IMR-90 (cell line): ENCODE results near the gene TP73. TPM values are rescaled to one million over a fixed set of nuclear protein-coding genes. Genes with fewer than 3 reads are reported as not detected.

Source experiments
- ATAC-seq: fragments of 200-7000 bp; cut with Tn5 transposase; 2 replicates; pipeline ENCODE4 v1.9.1; 2020; ENCODE audit warnings: low read depth, mild to moderate bottlenecking, moderate library complexity
- BruUV-seq: library from RNA; stranded (reverse); fragments of 400-500 nt; replicated peaks from 2 replicates; lab custom pipeline; 2021; lab: Mats Ljungman, UMichigan
- CTCF ChIA-PET: fragments of 300-600 bp; formaldehyde crosslinking; extraction: SDS; loops from one replicate; lab custom pipeline; 2021; ENCODE audit warnings: antibody characterized with exemption; lab: Yijun Ruan, JAX
- POLR2A ChIA-PET: fragments of 300-600 bp; sonication (Branson Sonifier 250); formaldehyde crosslinking; loops from one replicate; lab custom pipeline; 2022; ENCODE audit warnings: antibody characterized with exemption; ENCODE audit not compliant: unreplicated experiment; lab: Charles Lee
- DNase-seq: peaks from one replicate; pipeline ENCODE4 v3.0.0; 2013
- H2AFZ ChIP-seq: replicated peaks from 2 replicates; pipeline ENCODE3; 2013; ENCODE audit warnings: low read length, mild to moderate bottlenecking; ENCODE audit not compliant: poor library complexity
- H2AK5ac ChIP-seq: 2 replicates; pipeline ENCODE4 v1.6.1; 2013; ENCODE audit warnings: low read depth, low read length, inconsistent platforms
- H2AK9ac ChIP-seq: replicated peaks from 2 replicates; pipeline ENCODE3; 2013; ENCODE audit warnings: mild to moderate bottlenecking, low read depth, low read length, moderate library complexity; ENCODE audit not compliant: poor library complexity
- H2BK120ac ChIP-seq: 2 replicates; pipeline ENCODE4 v1.6.1; 2013; ENCODE audit warnings: low read depth, low read length, inconsistent platforms
- H2BK15ac ChIP-seq: 3 replicates; pipeline ENCODE4 v1.6.1; 2013; ENCODE audit warnings: low read depth, low read length, inconsistent platforms
- H2BK20ac ChIP-seq: 2 replicates; pipeline ENCODE4 v1.6.1; 2013; ENCODE audit warnings: low read depth, mild to moderate bottlenecking, inconsistent platforms, low read length, moderate library complexity
- H2BK5ac ChIP-seq: 2 replicates; pipeline ENCODE4 v1.6.1; 2013; ENCODE audit warnings: mild to moderate bottlenecking, low read depth, low read length, inconsistent platforms; ENCODE audit not compliant: poor library complexity, severe bottlenecking
- H3K14ac ChIP-seq: replicated peaks from 2 replicates; pipeline ENCODE4 v1.6.1; 2013; ENCODE audit warnings: low read depth, low read length, inconsistent platforms
- H3K18ac ChIP-seq: 2 replicates; pipeline ENCODE4 v1.6.1; 2013; ENCODE audit warnings: low read depth, low read length, control low read depth
- H3K23ac ChIP-seq: 2 replicates; pipeline ENCODE4 v1.6.1; 2013; ENCODE audit warnings: low read depth, low read length, inconsistent platforms
- H3K27ac ChIP-seq: 2 replicates; pipeline ENCODE4 v1.5.1; 2013; ENCODE audit warnings: mild to moderate bottlenecking, control low read depth, low read length; ENCODE audit not compliant: insufficient read depth
- H3K27me3 ChIP-seq: 2 replicates; pipeline ENCODE4 v1.6.1; 2013; ENCODE audit warnings: low read length; ENCODE audit not compliant: control insufficient read depth, insufficient read depth
- H3K36me3 ChIP-seq: 2 replicates; pipeline ENCODE4 v1.6.1; 2013; ENCODE audit warnings: low read length, mixed read lengths; ENCODE audit not compliant: control insufficient read depth, insufficient read depth
- H3K4ac ChIP-seq: 2 replicates; pipeline ENCODE4 v1.6.1; 2013; ENCODE audit warnings: low read depth, low read length, inconsistent platforms
- H3K4me1 ChIP-seq: 2 replicates; pipeline ENCODE4 v1.6.1; 2013; ENCODE audit warnings: low read length, mixed read lengths; ENCODE audit not compliant: control insufficient read depth, insufficient read depth
- H3K4me2 ChIP-seq: 2 replicates; pipeline ENCODE4 v1.6.1; 2013; ENCODE audit warnings: low read depth, mild to moderate bottlenecking, control low read depth, low read length, moderate library complexity
- H3K4me3 ChIP-seq: 2 replicates; pipeline ENCODE4 v1.5.1; 2013; ENCODE audit warnings: low read depth, mild to moderate bottlenecking, control low read depth, low read length, moderate library complexity; ENCODE audit not compliant: insufficient read depth
- H3K56ac ChIP-seq: 2 replicates; pipeline ENCODE4 v1.6.1; 2013; ENCODE audit warnings: low read length, inconsistent platforms; ENCODE audit not compliant: insufficient read depth; ENCODE audit errors: extremely low read depth
- H3K79me1 ChIP-seq, 2 experiments: 2 replicates each; pipeline ENCODE4 v1.6.1; 2013; ENCODE audit warnings: low read length in 2 of 2, inconsistent platforms in 1 of 2, low read depth in 1 of 2
- H3K9ac ChIP-seq: 2 replicates; pipeline ENCODE4 v1.6.1; 2013; ENCODE audit warnings: low read depth, low read length, control low read depth
- H3K9me1 ChIP-seq: 2 replicates; pipeline ENCODE4 v1.6.1; 2013; ENCODE audit warnings: low read length, inconsistent platforms; ENCODE audit not compliant: insufficient read depth
- H3K9me3 ChIP-seq: 2 replicates; pipeline ENCODE4 v1.6.1; 2013; ENCODE audit warnings: low read length; ENCODE audit not compliant: control insufficient read depth, insufficient read depth
- H4K20me1 ChIP-seq: 2 replicates; pipeline ENCODE4 v1.6.1; 2013; ENCODE audit warnings: low read length, inconsistent platforms; ENCODE audit not compliant: insufficient read depth
- H4K5ac ChIP-seq: 2 replicates; pipeline ENCODE4 v1.6.1; 2013; ENCODE audit warnings: mild to moderate bottlenecking, low read depth, low read length, control low read depth
- H4K8ac ChIP-seq, 2 experiments: 2 replicates each; pipeline ENCODE4 v1.6.1; 2013; ENCODE audit warnings: low read depth in 2 of 2, low read length in 2 of 2, control low read depth in 1 of 2, inconsistent platforms in 1 of 2
- H4K91ac ChIP-seq: 2 replicates; pipeline ENCODE4 v1.6.1; 2013; ENCODE audit warnings: low read depth, low read length, inconsistent platforms; ENCODE audit not compliant: insufficient read depth
- BHLHE40 ChIP-seq: fragments of 150-350 bp; IDR thresholded peaks from 2 replicates; pipeline ENCODE4 v1.6.1; 2016; ENCODE audit warnings: mild to moderate bottlenecking, low read depth, low read length
- CEBPB ChIP-seq: IDR thresholded peaks from 2 replicates; pipeline ENCODE4 v1.6.1; 2012; ENCODE audit warnings: low read depth, low read length, improper control_type of control experiment
- CHD1 ChIP-seq: IDR thresholded peaks from 2 replicates; pipeline ENCODE4 v1.6.1; 2012; ENCODE audit warnings: low read depth, low read length, improper control_type of control experiment
- FOS ChIP-seq: fragments of 150-350 bp; IDR thresholded peaks from 2 replicates; pipeline ENCODE4 v1.6.1; 2016; ENCODE audit warnings: low read depth, low read length
- MAFK ChIP-seq: IDR thresholded peaks from 2 replicates; pipeline ENCODE4 v1.6.1; 2012; ENCODE audit warnings: low read depth, low read length, improper control_type of control experiment
- MAZ ChIP-seq: IDR thresholded peaks from 2 replicates; pipeline ENCODE4 v1.6.1; 2012; ENCODE audit warnings: low read depth, mild to moderate bottlenecking, low read length, improper control_type of control experiment, moderate library complexity, borderline replicate concordance
- MXI1 ChIP-seq: IDR thresholded peaks from 2 replicates; pipeline ENCODE4 v1.6.1; 2012; ENCODE audit warnings: low read depth, mild to moderate bottlenecking, low read length, moderate library complexity, borderline replicate concordance
- NFE2L2 ChIP-seq: fragments of 150-350 bp; IDR thresholded peaks from 2 replicates; pipeline ENCODE4 v1.6.1; 2016; ENCODE audit warnings: low read depth, mild to moderate bottlenecking, low read length
- POLR2A ChIP-seq: IDR thresholded peaks from 2 replicates; pipeline ENCODE4 v1.6.1; 2012; ENCODE audit warnings: mild to moderate bottlenecking, low read depth, low read length
- RAD21 ChIP-seq: IDR thresholded peaks from 2 replicates; pipeline ENCODE4 v1.6.1; 2012; ENCODE audit warnings: low read length, improper control_type of control experiment
- RCOR1 ChIP-seq: IDR thresholded peaks from 2 replicates; pipeline ENCODE4 v1.6.1; 2012; ENCODE audit warnings: mild to moderate bottlenecking, low read length, improper control_type of control experiment; ENCODE audit not compliant: insufficient replicate concordance
- RFX5 ChIP-seq: IDR thresholded peaks from 2 replicates; pipeline ENCODE4 v1.8.0; 2012; ENCODE audit warnings: low read depth, mild to moderate bottlenecking, low read length, moderate library complexity
- SMC3 ChIP-seq: fragments of 150-350 bp; IDR thresholded peaks from 2 replicates; pipeline ENCODE4 v1.6.1; 2016; ENCODE audit warnings: low read depth, mild to moderate bottlenecking, antibody characterized with exemption, low read length, moderate library complexity
- WGBS, 2 experiments: methylation state at CpG; one replicate each; pipeline versions ENCODE4 v1.1.5 to v1.1.7; 2013; ENCODE audit warnings: missing lambda C conversion rate in 2 of 2; ENCODE audit not compliant: insufficient read length in 1 of 2; ENCODE audit errors: extremely low coverage in 2 of 2; 5-methylcytosine and 5-hydroxymethylcytosine counted together
- dilution Hi-C: fragments of 300-500 bp; cut with HindIII; formaldehyde crosslinking; loops from one replicate; pipeline ENCODE4 v1.14.3; 2018; ENCODE audit warnings: low sequenced_read_pairs; ENCODE audit not compliant: unreplicated experiment
- in situ Hi-C: fragments of 300-500 bp; cut with MboI; formaldehyde crosslinking; loops from 3 replicates; pipeline ENCODE4 v1.14.3; 2019; ENCODE audit warnings: low sequenced_read_pairs, inconsistent platforms, mixed read lengths
- intact Hi-C: fragments of 100-400 bp; cut with micrococcal nuclease; formaldehyde crosslinking; loops from 2 replicates; pipeline ENCODE4 v1.10.0; 2022
- polyA plus RNA-seq, 3 experiments: library from polyadenylated mRNA; depleted of rRNA; stranded (reverse); fragments of >200 nt; gene quantifications; 2 replicates each; pipeline ENCODE4 v1.2.3, GENCODE V29; 2012; ENCODE audit warnings: low replicate concordance in 1 of 3
- total RNA-seq: library from RNA; depleted of rRNA; stranded (reverse); fragments of >200 nt; gene quantifications from 2 replicates; pipeline ENCODE4 v1.2.3, GENCODE V29; 2012
- TF ChIP-seq, protein P1 (sequence below): conservative IDR thresholded peaks from 2 replicates; pipeline ENCODE4 v1.5.1; 2012; ENCODE audit warnings: mild to moderate bottlenecking, low read depth, low read length, improper control_type of control experiment
- TF ChIP-seq, protein P2 (sequence below): fragments of 150-350 bp; IDR thresholded peaks from 2 replicates; pipeline ENCODE4 v1.6.1; 2016; ENCODE audit warnings: low read depth, mild to moderate bottlenecking, low read length, moderate library complexity, borderline replicate concordance
- TF ChIP-seq, protein P3 (sequence below): fragments of 150-350 bp; IDR thresholded peaks from 2 replicates; pipeline ENCODE4 v1.6.1; 2017; ENCODE audit warnings: mild to moderate bottlenecking, antibody characterized with exemption, low read length, low read depth

Gene TP73
- total and polyA plus RNA-seq, 2 of the 4 experiments (the other 2 are of a cell fraction) = not detected

DNA sequence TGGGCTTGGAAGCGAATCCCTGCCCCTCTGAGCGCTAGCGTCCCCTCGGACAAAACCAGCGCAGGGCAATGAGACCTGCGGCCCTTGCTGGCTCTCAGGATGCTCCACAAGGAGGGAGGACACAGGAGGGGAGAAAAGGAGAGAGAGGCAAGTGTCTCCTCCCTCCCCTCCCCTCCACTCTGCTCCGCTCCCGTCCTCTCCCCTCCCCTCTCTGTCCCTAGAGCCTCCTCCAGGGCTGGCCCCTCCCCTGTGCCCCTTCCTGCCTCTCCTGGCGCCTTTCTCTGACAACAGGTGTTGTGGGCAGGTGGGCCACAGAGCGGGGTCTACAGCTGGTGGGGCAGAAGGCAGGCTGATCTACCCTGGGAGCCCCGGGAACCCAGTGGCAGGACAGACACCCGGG lies 35.2 kb downstream of the TP73 start:
- Histone ChIP-seq H2BK20ac (no peak overlapping the region), H3K36me3 (no peaks in the 10 kb centered on the region), H2AK9ac (no peak overlapping the region), H2BK15ac (no peak overlapping the region), H3K56ac (no peak overlapping the region), H3K23ac (no peak overlapping the region), H3K27ac (no peak overlapping the region), H2BK120ac (no peak overlapping the region), H3K9ac (no peak overlapping the region), H3K4me1 (no peaks in the 10 kb centered on the region), H2AFZ (no peak overlapping the region), H3K4me2 (no peak overlapping the region), H3K14ac (no peak overlapping the region), H3K4ac (no peak overlapping the region), H2BK5ac (no peak overlapping the region), H4K5ac (no peak overlapping the region), H3K18ac (no peak overlapping the region), H3K9me1 (no peaks in the 10 kb centered on the region), H4K8ac (no peak overlapping the region), H3K27me3 (peaks cover 29% of the 10 kb centered on the region; the same call in 1 of the 2 replicates), H4K91ac (no peak overlapping the region), H3K4me3 (no peak overlapping the region), H3K9me3 (no peaks in the 10 kb centered on the region), H2AK5ac (no peak overlapping the region), H4K20me1 (no peaks in the 10 kb centered on the region), H3K79me1 (no peaks in the 10 kb centered on the region)
- DNase-seq (no peak), ATAC-seq (no peak)
- CTCF ChIA-PET = no interaction called here
- 40% methylated on average over 1 of the region's 12 CpGs; no CpG with 5 or more reads in 1 of the 2 experiments for WGBS, 2 experiments
- POLR2A ChIA-PET = no interaction called here
- in situ Hi-C loops (no loop called here), dilution Hi-C loops (no loop called here), intact Hi-C loops (no loop called here)
- TF ChIP-seq RAD21 (no peak), POLR2A (no peak), MXI1 (no peak), MAFK (no peak), FOS (no peak), RCOR1 (no peak), RFX5 (no peak), BHLHE40 (no peak), MAZ (no peak), NFE2L2 (no peak), CEBPB (no peak), SMC3 (no peak), CHD1 (no peak)
- TF ChIP-seq, protein P1, sequence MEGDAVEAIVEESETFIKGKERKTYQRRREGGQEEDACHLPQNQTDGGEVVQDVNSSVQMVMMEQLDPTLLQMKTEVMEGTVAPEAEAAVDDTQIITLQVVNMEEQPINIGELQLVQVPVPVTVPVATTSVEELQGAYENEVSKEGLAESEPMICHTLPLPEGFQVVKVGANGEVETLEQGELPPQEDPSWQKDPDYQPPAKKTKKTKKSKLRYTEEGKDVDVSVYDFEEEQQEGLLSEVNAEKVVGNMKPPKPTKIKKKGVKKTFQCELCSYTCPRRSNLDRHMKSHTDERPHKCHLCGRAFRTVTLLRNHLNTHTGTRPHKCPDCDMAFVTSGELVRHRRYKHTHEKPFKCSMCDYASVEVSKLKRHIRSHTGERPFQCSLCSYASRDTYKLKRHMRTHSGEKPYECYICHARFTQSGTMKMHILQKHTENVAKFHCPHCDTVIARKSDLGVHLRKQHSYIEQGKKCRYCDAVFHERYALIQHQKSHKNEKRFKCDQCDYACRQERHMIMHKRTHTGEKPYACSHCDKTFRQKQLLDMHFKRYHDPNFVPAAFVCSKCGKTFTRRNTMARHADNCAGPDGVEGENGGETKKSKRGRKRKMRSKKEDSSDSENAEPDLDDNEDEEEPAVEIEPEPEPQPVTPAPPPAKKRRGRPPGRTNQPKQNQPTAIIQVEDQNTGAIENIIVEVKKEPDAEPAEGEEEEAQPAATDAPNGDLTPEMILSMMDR = no peak
- TF ChIP-seq, protein P2, sequence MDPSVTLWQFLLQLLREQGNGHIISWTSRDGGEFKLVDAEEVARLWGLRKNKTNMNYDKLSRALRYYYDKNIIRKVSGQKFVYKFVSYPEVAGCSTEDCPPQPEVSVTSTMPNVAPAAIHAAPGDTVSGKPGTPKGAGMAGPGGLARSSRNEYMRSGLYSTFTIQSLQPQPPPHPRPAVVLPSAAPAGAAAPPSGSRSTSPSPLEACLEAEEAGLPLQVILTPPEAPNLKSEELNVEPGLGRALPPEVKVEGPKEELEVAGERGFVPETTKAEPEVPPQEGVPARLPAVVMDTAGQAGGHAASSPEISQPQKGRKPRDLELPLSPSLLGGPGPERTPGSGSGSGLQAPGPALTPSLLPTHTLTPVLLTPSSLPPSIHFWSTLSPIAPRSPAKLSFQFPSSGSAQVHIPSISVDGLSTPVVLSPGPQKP = no peak
- TF ChIP-seq, protein P3, sequence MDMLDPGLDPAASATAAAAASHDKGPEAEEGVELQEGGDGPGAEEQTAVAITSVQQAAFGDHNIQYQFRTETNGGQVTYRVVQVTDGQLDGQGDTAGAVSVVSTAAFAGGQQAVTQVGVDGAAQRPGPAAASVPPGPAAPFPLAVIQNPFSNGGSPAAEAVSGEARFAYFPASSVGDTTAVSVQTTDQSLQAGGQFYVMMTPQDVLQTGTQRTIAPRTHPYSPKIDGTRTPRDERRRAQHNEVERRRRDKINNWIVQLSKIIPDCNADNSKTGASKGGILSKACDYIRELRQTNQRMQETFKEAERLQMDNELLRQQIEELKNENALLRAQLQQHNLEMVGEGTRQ = no peak
- BruUV-seq = no TSS peak
